NCI-H2227 treated with DMSO at 0.1 percent for 48 hours (cell line): ENCODE measurements around the gene SNX1.
"Not testable (repeated sequence)": the region's sequence is repeated elsewhere in the genome, so short reads cannot be mapped to it uniquely, and the experiment has no call there.

Source experiments
- DNase-seq: peaks from one replicate; lab custom pipeline; 2025; lab: John Stamatoyannopoulos, UW

Gene SNX1, protein sequence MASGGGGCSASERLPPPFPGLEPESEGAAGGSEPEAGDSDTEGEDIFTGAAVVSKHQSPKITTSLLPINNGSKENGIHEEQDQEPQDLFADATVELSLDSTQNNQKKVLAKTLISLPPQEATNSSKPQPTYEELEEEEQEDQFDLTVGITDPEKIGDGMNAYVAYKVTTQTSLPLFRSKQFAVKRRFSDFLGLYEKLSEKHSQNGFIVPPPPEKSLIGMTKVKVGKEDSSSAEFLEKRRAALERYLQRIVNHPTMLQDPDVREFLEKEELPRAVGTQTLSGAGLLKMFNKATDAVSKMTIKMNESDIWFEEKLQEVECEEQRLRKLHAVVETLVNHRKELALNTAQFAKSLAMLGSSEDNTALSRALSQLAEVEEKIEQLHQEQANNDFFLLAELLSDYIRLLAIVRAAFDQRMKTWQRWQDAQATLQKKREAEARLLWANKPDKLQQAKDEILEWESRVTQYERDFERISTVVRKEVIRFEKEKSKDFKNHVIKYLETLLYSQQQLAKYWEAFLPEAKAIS

GRCh38 chr15:64095795-64096667 lies at the start of gene SNX1:
TSS of gene SNX1 (plus strand) at chr15:64095982. CDS start at chr15:64096014, 32 bp downstream.
- DNase-seq: peak; percentile 85

DNA sequence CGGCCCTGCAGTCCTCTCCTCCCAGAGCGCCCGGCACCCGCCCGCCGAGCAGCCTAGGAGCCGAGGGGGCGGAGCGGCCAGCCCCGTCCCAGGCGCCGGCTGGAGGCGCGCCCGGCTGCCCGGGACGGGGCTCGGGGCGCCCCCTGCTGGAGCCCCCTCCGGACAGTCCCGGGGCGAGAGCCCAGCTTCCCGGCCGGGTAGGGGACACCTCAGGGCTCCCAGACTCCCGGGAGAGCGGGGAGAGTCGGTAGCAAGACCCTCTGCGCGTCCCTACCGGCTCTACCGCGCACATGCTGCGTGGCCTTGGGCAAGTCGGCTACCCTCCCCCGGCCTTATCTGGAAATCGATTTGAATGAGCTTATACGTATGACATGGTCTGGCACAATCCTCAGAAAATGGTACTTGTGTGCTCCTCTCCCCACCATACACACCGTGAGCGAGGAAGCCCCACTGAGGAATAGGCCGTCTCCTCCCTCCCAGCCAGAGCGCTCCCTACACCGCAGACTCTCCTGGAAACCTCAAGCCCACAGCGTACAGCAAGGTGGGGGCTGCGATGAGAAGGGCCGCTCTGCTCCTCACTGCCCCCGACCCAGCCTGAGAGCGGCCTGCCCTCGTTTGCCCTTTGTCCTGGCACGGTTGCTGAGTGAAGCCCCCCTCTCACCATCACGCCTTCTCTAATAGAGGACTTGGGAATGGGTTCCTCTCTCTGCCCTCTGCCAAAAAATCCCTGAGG lies 49.2 kb upstream of the SNX1 start, which contains the start of gene DAPK2:
Gene DAPK2, minus strand, starts transcription at position 65 of the 733 bp plus-strand sequence. CDS start 6,224 bp downstream, outside the sequence.
- no peak for DNase-seq

- no peak for DNase-seq
Measured at GRCh38 chr15:64048781-64049460, 46.9 kb upstream of the SNX1 start.

DNA sequence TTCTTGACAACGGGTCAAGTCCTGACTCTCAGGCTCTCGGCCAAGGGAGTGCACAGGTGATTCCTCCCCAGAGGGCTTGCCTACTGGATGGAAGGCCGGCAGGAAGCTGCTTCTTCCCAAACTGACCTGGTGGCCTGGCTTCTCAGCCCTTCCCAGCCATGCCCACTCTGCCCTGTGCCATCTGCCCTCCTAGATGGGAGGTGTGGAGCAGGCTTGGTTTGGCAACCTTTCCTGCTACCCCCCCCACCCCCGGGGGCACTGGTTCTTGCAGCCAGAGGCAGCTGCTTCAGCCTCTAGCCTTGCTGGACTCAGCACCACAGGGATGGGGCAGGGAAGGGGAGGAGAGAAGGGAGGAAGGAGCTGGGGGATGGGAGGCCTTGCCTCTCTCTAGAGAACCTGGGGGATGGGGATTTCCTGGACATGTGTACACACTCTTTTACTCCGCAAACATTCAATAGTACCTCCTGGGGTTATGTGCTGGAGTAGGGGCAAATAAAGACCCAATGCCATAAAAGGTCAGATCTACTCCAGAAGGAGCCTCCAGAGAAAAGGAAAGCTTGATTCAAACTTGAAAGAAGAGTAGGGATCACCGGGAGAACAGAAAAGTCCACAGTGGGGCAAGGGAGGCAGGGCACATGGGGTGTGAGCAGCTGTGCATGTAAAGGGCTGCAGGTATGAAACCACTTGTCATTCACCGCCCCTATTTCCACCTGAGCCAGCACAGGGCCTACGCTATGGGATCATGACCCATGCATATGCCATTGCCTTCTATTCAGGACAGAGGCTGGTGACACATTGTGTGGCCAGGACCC lies 45.3 kb upstream of the SNX1 start:
- no peak for DNase-seq

GRCh38 chr15:64051093-64051402 lies 44.7 kb upstream of the SNX1 start:
- DNase-seq: no peak

- no peak for DNase-seq
Measured at GRCh38 chr15:64051407-64052259, 44.1 kb upstream of the SNX1 start.

DNA sequence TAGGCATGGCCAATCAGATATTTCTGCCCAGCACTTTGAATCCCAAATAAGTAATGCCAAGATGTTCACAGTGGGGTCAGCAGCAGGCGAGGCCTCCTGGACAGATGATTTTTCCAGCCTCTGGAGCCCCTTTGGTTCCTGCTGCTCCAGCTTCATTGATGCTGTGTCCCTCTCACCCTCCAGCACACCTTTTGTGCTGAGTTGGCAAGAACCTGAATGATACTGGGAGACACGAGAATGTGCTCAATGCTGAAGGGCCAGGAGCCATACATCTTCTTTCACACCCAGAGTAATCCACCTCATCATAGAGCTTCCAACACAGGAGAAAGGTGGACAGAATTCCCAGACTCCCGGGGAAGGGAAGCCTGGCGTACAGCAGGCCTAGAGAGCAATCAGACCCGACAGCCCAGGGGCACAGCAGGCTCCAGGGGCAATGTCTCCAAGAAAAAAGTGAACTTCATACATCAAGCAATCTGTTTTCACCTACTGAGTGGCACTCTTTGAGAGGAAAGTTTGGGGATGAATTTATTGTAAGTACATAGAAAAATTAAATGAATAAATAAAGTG lies 42.8 kb upstream of the SNX1 start:
- DNase-seq: no peak

DNA sequence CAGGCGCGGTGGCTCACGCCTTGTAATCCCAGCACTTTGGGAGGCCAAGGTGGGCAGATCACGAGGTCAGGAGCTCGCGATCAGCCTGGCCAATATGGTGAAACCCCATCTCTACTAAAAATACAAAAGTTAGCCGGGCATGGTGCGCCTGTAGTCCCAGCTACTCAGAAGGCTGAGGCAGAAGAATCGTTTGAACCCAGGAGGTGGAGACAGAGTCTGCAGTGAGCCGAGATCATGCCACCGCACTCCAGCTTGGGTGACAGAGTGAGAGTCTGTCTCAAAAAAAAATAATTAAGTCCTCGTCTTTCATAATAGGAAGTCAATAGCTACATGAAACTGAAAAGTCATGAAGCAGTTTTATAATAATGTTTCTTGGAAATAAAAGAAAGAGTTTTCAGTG lies 42.1 kb upstream of the SNX1 start:
- DNase-seq: not testable (repeated sequence)

DNA sequence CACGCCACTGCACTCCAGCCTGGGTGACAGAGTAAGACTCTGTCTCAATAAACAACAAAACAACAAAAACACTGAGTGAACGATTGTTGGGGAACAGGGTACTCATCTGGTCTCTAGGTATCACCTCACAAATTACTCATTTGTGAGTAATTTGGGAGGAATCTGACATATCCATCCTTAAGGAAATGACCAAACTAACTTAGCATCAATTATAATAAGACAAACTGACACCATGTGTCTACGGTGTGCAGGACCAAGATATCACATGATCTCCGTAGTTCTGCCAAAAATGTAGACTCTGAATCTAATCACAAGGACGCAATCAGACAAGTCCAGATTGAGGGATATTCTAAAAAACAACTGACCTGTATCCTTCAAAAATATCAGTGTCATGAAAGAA lies 37.5 kb upstream of the SNX1 start:
- no peak for DNase-seq

- not testable (repeated sequence) for DNase-seq
Measured at GRCh38 chr15:64059104-64059503, 36.7 kb upstream of the SNX1 start.

DNA sequence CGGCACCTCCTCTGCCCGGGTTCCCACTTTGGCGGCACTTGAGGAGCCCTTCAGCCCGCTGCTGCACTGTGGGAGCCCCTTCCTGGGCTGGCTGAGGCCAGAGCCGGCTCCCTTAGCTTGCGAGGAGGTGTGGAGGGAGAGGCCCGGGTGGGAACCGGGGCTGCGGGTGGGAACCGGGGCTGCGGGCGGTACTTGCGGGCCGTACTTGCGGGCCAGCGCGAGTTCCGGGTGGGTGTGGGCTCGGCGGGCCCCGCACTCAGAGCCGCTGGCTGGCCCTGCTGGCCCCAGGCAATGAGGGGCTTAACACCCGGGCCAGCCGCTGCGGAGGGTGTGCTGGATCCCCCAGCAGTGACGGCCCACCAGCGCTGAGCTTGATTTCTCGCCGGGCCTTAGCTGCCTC lies 35.1 kb upstream of the SNX1 start:
- no peak for DNase-seq

DNA sequence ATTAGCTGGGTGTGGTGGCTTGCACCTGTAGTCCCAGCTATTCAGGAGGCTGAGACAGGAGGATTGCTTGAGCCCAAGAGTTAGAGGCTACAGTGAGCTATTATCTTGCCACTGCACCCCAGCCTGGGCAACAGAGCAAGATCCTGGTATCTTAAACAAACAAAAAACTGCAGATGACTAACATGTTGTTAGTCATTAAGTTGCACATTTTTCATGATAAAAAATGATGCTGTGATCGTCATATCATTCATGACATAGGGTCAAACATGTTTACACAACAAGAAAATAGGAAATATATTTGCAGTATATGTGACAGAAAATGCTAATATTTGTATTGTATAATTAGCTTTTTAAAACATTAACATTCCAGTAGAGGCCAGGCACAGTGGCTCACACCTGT lies 29.3 kb upstream of the SNX1 start:
- DNase-seq: no peak

DNA sequence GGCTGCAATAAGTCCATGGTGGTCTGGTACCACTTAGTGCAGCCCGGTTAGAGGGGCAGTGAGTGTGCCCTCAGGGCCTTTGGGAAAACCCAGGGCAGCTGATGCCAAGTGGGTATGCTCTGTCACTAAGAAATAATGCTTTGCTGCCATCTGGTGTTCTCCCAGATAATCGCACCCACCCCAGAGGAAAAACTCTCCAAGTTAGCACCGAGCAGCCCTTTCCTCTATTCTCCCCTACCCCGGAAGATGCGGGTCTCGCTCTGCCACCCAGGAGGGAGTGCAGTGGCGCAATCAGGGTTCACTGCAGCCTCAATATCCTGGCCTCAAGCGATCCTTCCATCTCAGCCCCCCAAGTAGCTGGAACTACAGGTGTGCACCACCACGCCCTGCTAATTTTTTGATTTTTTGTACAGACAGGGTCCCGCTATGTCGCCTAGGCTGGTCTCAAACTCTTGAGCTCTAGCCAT lies 28.2 kb upstream of the SNX1 start:
- peak; percentile 38 for DNase-seq

GRCh38 chr15:64068133-64068532 lies 27.6 kb upstream of the SNX1 start:
- DNase-seq: no peak

DNA sequence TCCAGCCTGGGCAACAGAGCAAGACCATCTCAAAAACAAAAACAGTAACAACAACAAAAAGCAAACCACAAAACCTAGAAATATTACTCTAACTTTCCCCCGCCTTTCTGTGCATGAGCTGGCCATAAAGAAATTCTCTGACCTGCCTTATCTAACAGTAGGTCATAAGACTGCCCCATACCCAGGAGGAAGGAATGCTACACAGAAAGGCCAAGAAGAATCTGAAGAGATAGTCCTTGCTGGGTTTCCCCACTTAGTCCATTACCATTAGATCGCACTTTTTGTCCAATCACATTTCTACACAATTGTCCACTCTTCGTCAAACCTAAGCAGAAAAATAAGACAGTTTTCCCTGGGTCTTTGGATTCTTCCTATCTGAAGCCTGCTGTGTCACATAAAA lies 25.7 kb upstream of the SNX1 start:
- DNase-seq: no peak

- no peak for DNase-seq
Measured at GRCh38 chr15:64070965-64071851, 24.6 kb upstream of the SNX1 start.

GRCh38 chr15:64071931-64072765 lies 23.6 kb upstream of the SNX1 start:
- no peak for DNase-seq
